H1 (cell line): ENCODE data around the gene SMARCC1. TPM values are rescaled to one million over a fixed set of nuclear protein-coding genes. Genes with fewer than 3 reads are reported as not detected.

Experiments used
- CTCF ChIA-PET: fragments of 300-600 bp; sonication (Branson Sonifier 250); formaldehyde crosslinking; loops from one replicate; lab custom pipeline; 2021; ENCODE audit not compliant: partially characterized antibody; lab: Charles Lee
- POLR2A ChIA-PET: fragments of 300-600 bp; sonication (Branson Sonifier 250); formaldehyde crosslinking; loops from one replicate; lab custom pipeline; 2021; ENCODE audit warnings: inconsistent platforms; ENCODE audit not compliant: partially characterized antibody; lab: Charles Lee
- DNase-seq, 2 experiments: peaks; one replicate each; pipeline versions ENCODE4 v3.0.0 to v3.0.0-alpha.2; 2010 to 2022; ENCODE audit warnings: low spot score in 2 of 2, low read depth in 1 of 2, mixed read lengths in 1 of 2
- FAIRE-seq: peaks from 2 replicates; lab custom pipeline; 2011; peaks lifted over from hg19 to GRCh38; lab: Jason Lieb, UNC
- H2AFZ ChIP-seq: 2 replicates; pipeline ENCODE4 v1.8.1; 2012; ENCODE audit warnings: low read length, inconsistent platforms
- H2AK5ac ChIP-seq: 2 replicates; pipeline ENCODE4 v1.6.1; 2013; ENCODE audit warnings: low read depth, low read length
- H2BK120ac ChIP-seq: replicated peaks from 2 replicates; pipeline ENCODE3; 2013; ENCODE audit warnings: low read depth, low read length, inconsistent platforms
- H2BK12ac ChIP-seq: 2 replicates; pipeline ENCODE4 v1.6.1; 2013; ENCODE audit warnings: low read depth, low read length
- H2BK15ac ChIP-seq: 2 replicates; pipeline ENCODE4 v1.6.1; 2013; ENCODE audit warnings: low read length
- H2BK20ac ChIP-seq: 2 replicates; pipeline ENCODE4 v1.6.1; 2013; ENCODE audit warnings: low read length
- H2BK5ac ChIP-seq: 2 replicates; pipeline ENCODE4 v1.6.1; 2013; ENCODE audit warnings: low read depth, low read length
- H3K14ac ChIP-seq: 2 replicates; pipeline ENCODE4 v1.6.1; 2013; ENCODE audit warnings: inconsistent platforms; ENCODE audit not compliant: insufficient read length
- H3K18ac ChIP-seq: 2 replicates; pipeline ENCODE4 v1.6.1; 2013; ENCODE audit warnings: low read length; ENCODE audit errors: extremely low read depth
- H3K23ac ChIP-seq: 2 replicates; pipeline ENCODE4 v1.6.1; 2013; ENCODE audit warnings: inconsistent platforms; ENCODE audit not compliant: insufficient read length
- H3K23me2 ChIP-seq: 2 replicates; pipeline ENCODE4 v1.6.1; 2013; ENCODE audit warnings: low read depth, low read length
- H3K27ac ChIP-seq: 2 replicates; pipeline ENCODE4 v1.6.1; 2011; ENCODE audit warnings: low read depth, low read length, inconsistent platforms
- H3K27me3 ChIP-seq, 4 experiments: replicated peaks in 1 of 4; 1 replicate in 1 of 4; 2 replicates in 3 of 4; pipeline versions ENCODE4 v1.6.1 to v1.8.1; 2011 to 2013; ENCODE audit warnings: low read length in 3 of 4, mild to moderate bottlenecking in 3 of 4, inconsistent platforms in 2 of 4, mixed read lengths in 2 of 4, moderate library complexity in 1 of 4; ENCODE audit not compliant: control insufficient read depth in 3 of 4, insufficient read depth in 3 of 4; ENCODE audit errors: extremely low read depth in 1 of 4
- H3K36me3 ChIP-seq, 4 experiments: 2 replicates each; pipeline versions ENCODE4 v1.6.1 to v1.8.1; 2011 to 2013; ENCODE audit warnings: mild to moderate bottlenecking in 4 of 4, low read length in 3 of 4, moderate library complexity in 2 of 4, control low read depth in 1 of 4, inconsistent platforms in 1 of 4; ENCODE audit not compliant: insufficient read depth in 4 of 4, control insufficient read depth in 2 of 4
- H3K4ac ChIP-seq: replicated peaks from 2 replicates; pipeline ENCODE3; 2013; ENCODE audit warnings: low read length, low read depth, mixed read lengths, inconsistent platforms; ENCODE audit not compliant: insufficient read length
- H3K4me1 ChIP-seq, 4 experiments: replicated peaks in 1 of 4; 1 replicate in 1 of 4; 2 replicates in 3 of 4; pipeline versions ENCODE4 v1.6.1 to v1.8.1; 2011 to 2013; ENCODE audit warnings: low read length in 3 of 4, inconsistent platforms in 2 of 4, mixed read lengths in 1 of 4; ENCODE audit not compliant: insufficient read depth in 4 of 4, control insufficient read depth in 3 of 4
- H3K4me2 ChIP-seq, 2 experiments: 2 replicates each; pipeline versions ENCODE4 v1.6.1 to v1.8.1; 2011 to 2013; ENCODE audit warnings: low read depth in 2 of 2, low read length in 2 of 2, control low read depth in 1 of 2, inconsistent platforms in 1 of 2, mild to moderate bottlenecking in 1 of 2; ENCODE audit not compliant: insufficient read depth in 1 of 2
- H3K4me3 ChIP-seq, 4 experiments: fragments of 200-600, 300-600 bp in 1 of 4; sonication (generic), shearing (Covaris generic), sonication (Bioruptor Twin) in 1 of 4; 2 replicates each; pipeline versions ENCODE4 v1.5.1 to v1.8.1; 2011 to 2016; ENCODE audit warnings: low read length in 4 of 4, low read depth in 3 of 4, control low read depth in 2 of 4, inconsistent platforms in 2 of 4, mild to moderate bottlenecking in 2 of 4, mixed read lengths in 1 of 4, moderate library complexity in 1 of 4; ENCODE audit not compliant: insufficient read depth in 2 of 4; ENCODE audit errors: extremely low read depth in 1 of 4
- H3K56ac ChIP-seq: replicated peaks from 2 replicates; pipeline ENCODE3; 2013; ENCODE audit warnings: low read depth, mild to moderate bottlenecking, mixed read lengths, low read length, inconsistent platforms; ENCODE audit not compliant: insufficient read length
- H3K79me1 ChIP-seq: 2 replicates; pipeline ENCODE4 v1.6.1; 2013; ENCODE audit warnings: low read depth, low read length, control low read depth
- H3K79me2 ChIP-seq, 2 experiments: 2 replicates each; pipeline versions ENCODE4 v1.6.1 to v1.8.1; 2012 to 2013; ENCODE audit warnings: low read length in 2 of 2, mild to moderate bottlenecking in 2 of 2, inconsistent platforms in 1 of 2; ENCODE audit not compliant: insufficient read depth in 2 of 2, control insufficient read depth in 1 of 2
- H3K9ac ChIP-seq, 4 experiments: replicated peaks in 1 of 4; 1 replicate in 1 of 4; 2 replicates in 3 of 4; pipeline versions ENCODE4 v1.6.1 to v1.8.1; 2011 to 2013; ENCODE audit warnings: low read depth in 3 of 4, low read length in 3 of 4, control low read depth in 2 of 4, mild to moderate bottlenecking in 2 of 4, moderate library complexity in 2 of 4, inconsistent platforms in 1 of 4; ENCODE audit errors: extremely low read depth in 1 of 4
- H3K9me3 ChIP-seq, 2 experiments: 2 replicates each; pipeline versions ENCODE4 v1.6.1 to v1.8.1; 2012 to 2013; ENCODE audit warnings: mild to moderate bottlenecking in 2 of 2, moderate library complexity in 2 of 2, control low read depth in 1 of 2, inconsistent platforms in 1 of 2, low read depth in 1 of 2, low read length in 1 of 2, mixed read lengths in 1 of 2; ENCODE audit not compliant: insufficient read depth in 2 of 2
- H4K20me1 ChIP-seq, 2 experiments: replicated peaks in 1 of 2; 2 replicates each; pipeline versions ENCODE3 to v1.8.1; 2011 to 2013; ENCODE audit warnings: inconsistent platforms in 2 of 2, low read length in 2 of 2, mild to moderate bottlenecking in 1 of 2; ENCODE audit not compliant: insufficient read depth in 2 of 2, control insufficient read depth in 1 of 2
- H4K5ac ChIP-seq: 2 replicates; pipeline ENCODE4 v1.6.1; 2013; ENCODE audit warnings: low read length, low read depth, mixed read lengths, inconsistent platforms; ENCODE audit not compliant: insufficient read length
- H4K8ac ChIP-seq: 2 replicates; pipeline ENCODE4 v1.8.0; 2013; ENCODE audit warnings: mild to moderate bottlenecking, moderate library complexity, low read length, inconsistent platforms; ENCODE audit not compliant: insufficient read depth; ENCODE audit errors: extremely low read depth
- H4K91ac ChIP-seq: replicated peaks from 2 replicates; pipeline ENCODE3; 2013; ENCODE audit warnings: low read length, mixed read lengths, inconsistent platforms; ENCODE audit not compliant: insufficient read length
- CBX8 ChIP-seq: fragments of 300-800, 300-1000 bp; sonication (generic); IDR thresholded peaks from 2 replicates; pipeline ENCODE4 v1.7.1; 2016; ENCODE audit warnings: low read depth, low read length, borderline replicate concordance
- CREB1 ChIP-seq: IDR thresholded peaks from 2 replicates; pipeline ENCODE4 v1.6.1; 2012; ENCODE audit warnings: inconsistent platforms
- EP300 ChIP-seq, 2 experiments: IDR thresholded peaks; 1 replicate in 1 of 2; 2 replicates in 1 of 2; pipeline ENCODE4 v1.6.1; 2011 to 2012; ENCODE audit warnings: low read depth in 2 of 2, low read length in 2 of 2, mild to moderate bottlenecking in 2 of 2, borderline replicate concordance in 1 of 2, inconsistent platforms in 1 of 2, moderate library complexity in 1 of 2
- GABPA ChIP-seq: IDR thresholded peaks from 2 replicates; pipeline ENCODE4 v1.6.1; 2011; ENCODE audit warnings: mild to moderate bottlenecking, low read length, moderate library complexity, borderline replicate concordance; ENCODE audit not compliant: insufficient read depth
- HDAC6 ChIP-seq: IDR thresholded peaks from one replicate; pipeline ENCODE4 v1.7.1; 2012; ENCODE audit warnings: low read depth, mild to moderate bottlenecking, inconsistent platforms, low read length, moderate library complexity
- KDM1A ChIP-seq: fragments of 200-600, 300-600 bp; sonication (generic); IDR thresholded peaks from 2 replicates; pipeline ENCODE4 v1.7.1; 2016; ENCODE audit warnings: mild to moderate bottlenecking, low read length, borderline replicate concordance
- MAFK ChIP-seq: IDR thresholded peaks from 2 replicates; pipeline ENCODE4 v1.6.1; 2012; ENCODE audit warnings: low read depth, mild to moderate bottlenecking, improper control_type of control experiment, low read length
- NANOG ChIP-seq: IDR thresholded peaks from 2 replicates; pipeline ENCODE4 v1.6.1; 2011; ENCODE audit warnings: low read length, low read depth, mild to moderate bottlenecking, inconsistent platforms; ENCODE audit not compliant: insufficient read depth, poor library complexity, severe bottlenecking
- POLR2A ChIP-seq, 2 experiments: IDR thresholded peaks; 1 replicate in 1 of 2; 2 replicates in 1 of 2; pipeline ENCODE4 v1.6.1; 2011; ENCODE audit warnings: low read depth in 2 of 2, low read length in 2 of 2, mild to moderate bottlenecking in 2 of 2; ENCODE audit errors: control extremely low read depth in 1 of 2
- RBBP5 ChIP-seq: IDR thresholded peaks from 2 replicates; pipeline ENCODE4 v1.7.1; 2012; ENCODE audit warnings: low read depth, mild to moderate bottlenecking, inconsistent platforms, low read length, moderate library complexity, borderline replicate concordance
- SP1 ChIP-seq: IDR thresholded peaks from 2 replicates; pipeline ENCODE4 v1.6.1; 2011; ENCODE audit warnings: low read depth, low read length
- TAF1 ChIP-seq: IDR thresholded peaks from 2 replicates; pipeline ENCODE4 v1.6.1; 2011; ENCODE audit warnings: mild to moderate bottlenecking, low read depth, low read length
- TAF7 ChIP-seq: optimal IDR thresholded peaks from 2 replicates; pipeline ENCODE3; 2011; ENCODE audit warnings: low read depth, mild to moderate bottlenecking, inconsistent platforms, low read length, moderate library complexity, borderline replicate concordance
- TBP ChIP-seq: IDR thresholded peaks from 2 replicates; pipeline ENCODE4 v1.6.1; 2011; ENCODE audit warnings: low read depth, low read length, improper control_type of control experiment
- ZNF274 ChIP-seq: IDR thresholded peaks from 2 replicates; pipeline ENCODE4 v1.7.0; 2012; ENCODE audit warnings: low read length, borderline replicate concordance; ENCODE audit errors: extremely low read depth
- WGBS, 2 experiments: shearing (Covaris generic) in 1 of 2; methylation state at CpG; one replicate each; pipeline versions ENCODE4 v1.1.6 to v1.1.7; 2013 to 2015; ENCODE audit warnings: low lambda C conversion rate in 2 of 2, mixed read lengths in 2 of 2, inconsistent platforms in 1 of 2, low coverage in 1 of 2, missing lambda C conversion rate in 1 of 2; ENCODE audit not compliant: insufficient replicate concordance in 2 of 2, insufficient coverage in 1 of 2, insufficient read length in 1 of 2; ENCODE audit errors: extremely low coverage in 1 of 2, missing lambda C conversion rate in 1 of 2; 5-methylcytosine and 5-hydroxymethylcytosine counted together
- polyA plus RNA-seq, 7 experiments: library from polyadenylated mRNA; depleted of rRNA in 3 of 7; stranded (reverse) in 5 of 7; unstranded in 2 of 7; fragments of >200 nt in 5 of 7; fragments of 200-250 nt in 2 of 7; gene quantifications; 1 replicate in 5 of 7; 2 replicates in 1 of 7; 4 replicates in 1 of 7; pipeline versions ENCODE4 v1.2.1 to v1.2.3, GENCODE V29; 2011 to 2013; ENCODE audit warnings: missing spikeins in 2 of 7, mixed read lengths in 2 of 7
- total RNA-seq: library from RNA; stranded (reverse); fragmentation: NEBNext Ultra II Directional; extraction: Animal tissue kit (Norgen Biotek cat#: 25700); gene quantifications from 2 replicates; pipeline ENCODE4 v1.2.1, GENCODE V29; 2021

SMARCC1 gene
- total and polyA plus RNA-seq, 2 of the 8 experiments (the other 6 are each of a cell fraction or from before 2014, with no cell fraction given) = 64.1 to 335 TPM

DNA sequence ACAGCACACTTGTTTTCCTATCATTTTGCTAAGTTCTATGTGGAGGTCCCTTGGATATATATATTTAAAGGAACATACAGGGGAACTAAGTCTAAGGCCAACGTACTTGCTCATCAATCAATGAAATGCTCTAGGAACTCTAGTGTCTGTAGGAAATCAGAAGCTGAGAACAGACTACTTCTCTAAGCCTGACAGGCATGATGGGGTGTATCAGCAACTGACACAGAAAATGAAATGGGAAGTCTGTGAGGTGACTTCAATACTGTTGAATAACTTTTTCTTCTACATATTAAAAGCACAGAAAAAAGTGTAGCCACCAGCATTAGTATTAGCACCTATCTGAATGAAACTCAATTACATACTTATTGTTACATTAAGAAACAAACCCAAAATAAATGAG, 146.2 kb downstream of the SMARCC1 start:
- Histone ChIP-seq H3K9me3 (no peaks in the 10 kb centered on the region), H2BK5ac (no peak overlapping the region), H4K91ac (no peak overlapping the region), H3K4me1 (no peaks in the 10 kb centered on the region), H3K79me2 (0 out of 4 replicates have a peak, but pooled peaks cover 0 to 2% of the 10 kb centered on the region in 2 experiments), H3K14ac (no peak overlapping the region), H3K18ac (no peak overlapping the region), H4K8ac (no peak overlapping the region), H3K9ac (no peak overlapping the region), H3K79me1 (no peaks in the 10 kb centered on the region), H4K5ac (no peak overlapping the region), H3K4ac (no peak overlapping the region), H2AFZ (no peak overlapping the region), H3K23me2 (no peaks in the 10 kb centered on the region), H2AK5ac (no peak overlapping the region), H3K36me3 (peaks cover 5 to 71% (median 64%) of the 10 kb centered on the region in 4 experiments), H2BK120ac (no peak overlapping the region), H3K4me3 (no peak overlapping the region), H2BK12ac (no peak overlapping the region), H3K4me2 (no peak overlapping the region), H2BK20ac (no peak overlapping the region), H3K23ac (no peak overlapping the region), H3K27ac (no peak overlapping the region), H3K56ac (no peak overlapping the region), H2BK15ac (no peak overlapping the region), H4K20me1 (peaks cover 0 to 7% of the 10 kb centered on the region in 2 experiments), H3K27me3 (no peaks in the 10 kb centered on the region)
- DNase-seq (no peak), FAIRE-seq (no peak)
- WGBS, 2 experiments = 87% methylated on average over 1 of the region's 1 CpG; no CpG with 5 or more reads in 1 of the 2 experiments
- ChIA-PET CTCF (interaction anchor here (1.6 kb wide), 1 partner anchor 114 kb away, joined by 3 read pairs; no protein-coding TSS in a partner anchor), POLR2A (no interaction called here)
- no peak for TF ChIP-seq CREB1
- no peak for TF ChIP-seq GABPA
- no peak for TF ChIP-seq RBBP5
- no peak for TF ChIP-seq TAF7
- TF ChIP-seq TBP = no peak
- no peak for TF ChIP-seq CBX8
- TF ChIP-seq ZNF274 = no peak
- no peak for TF ChIP-seq HDAC6
- no peak for TF ChIP-seq MAFK
- no peak for TF ChIP-seq KDM1A
- no peak for TF ChIP-seq TAF1
- TF ChIP-seq NANOG = no peak
- no peak for TF ChIP-seq POLR2A (IDR thresholded peaks at IDR 0.05; ENCODE audit: control extremely low read depth in 1 of 2, low read depth in 2 of 2, low read length in 2 of 2)
- TF ChIP-seq EP300 (IDR thresholded peaks at IDR 0.05; ENCODE audit: borderline replicate concordance in 1 of 2, low read depth in 2 of 2, low read length in 2 of 2) = no peak
- TF ChIP-seq SP1 = no peak
